GM19468 (cell line): ENCODE results near the gene PRKN.

Source experiments
- ATAC-seq: cut with Tn5 transposase; IDR thresholded peaks from one replicate; pipeline ENCODE4 v1.9.1; 2021; ENCODE audit warnings: mild to moderate bottlenecking, moderate library complexity, moderate number of reproducible peaks; ENCODE audit not compliant: unreplicated experiment; ENCODE audit errors: extremely low read depth

PRKN gene

GRCh38 chr6:162626869-162627268, 100.7 kb downstream of the PRKN start:
- no peak for ATAC-seq

GRCh38 chr6:162625846-162626540, 101.6 kb downstream of the PRKN start:
- ATAC-seq = no peak

GRCh38 chr6:162622572-162622971, 105.0 kb downstream of the PRKN start:
- no peak for ATAC-seq

- ATAC-seq = peak; percentile 23
These were observed 106.3 kb downstream of the PRKN start for GRCh38 chr6:162621246-162621645.

- no peak for ATAC-seq
These were observed 107.5 kb downstream of the PRKN start for GRCh38 chr6:162620073-162620472.

GRCh38 chr6:162618448-162619002, 109.0 kb downstream of the PRKN start:
- ATAC-seq = no peak

- ATAC-seq = no peak
These were observed 112.4 kb downstream of the PRKN start for GRCh38 chr6:162615016-162615705.

- no peak for ATAC-seq
These were observed 114.3 kb downstream of the PRKN start for GRCh38 chr6:162613310-162613709.

GRCh38 chr6:162612613-162613012, 115.0 kb downstream of the PRKN start:
- ATAC-seq = no peak

- no peak for ATAC-seq
These were observed 117.2 kb downstream of the PRKN start for GRCh38 chr6:162610351-162610750.

GRCh38 chr6:162605881-162606280, 121.7 kb downstream of the PRKN start:
- no peak for ATAC-seq

GRCh38 chr6:162603231-162604015, 124.1 kb downstream of the PRKN start:
- no peak for ATAC-seq

- no peak for ATAC-seq
These were observed 124.8 kb downstream of the PRKN start for GRCh38 chr6:162602759-162603158.

GRCh38 chr6:162596676-162597075, 130.9 kb downstream of the PRKN start:
- no peak for ATAC-seq

- ATAC-seq = no peak
These were observed 136.0 kb downstream of the PRKN start for GRCh38 chr6:162591517-162591916.

GRCh38 chr6:162581988-162582780, 145.4 kb downstream of the PRKN start:
- ATAC-seq = no peak

GRCh38 chr6:162580619-162581018, 146.9 kb downstream of the PRKN start:
- ATAC-seq = no peak

GRCh38 chr6:162576016-162576415, 151.6 kb downstream of the PRKN start:
- ATAC-seq = no peak

- ATAC-seq = no peak
These were observed 155.3 kb downstream of the PRKN start for GRCh38 chr6:162572240-162572639.

GRCh38 chr6:162568266-162568665, 159.3 kb downstream of the PRKN start:
- no peak for ATAC-seq
